GM12874 (cell line): ENCODE measurements around the gene BMP7.

Experiments used
- TF ChIP-seq, protein P1 (sequence below): IDR thresholded peaks from 2 replicates; pipeline ENCODE4 v1.5.1; 2011; ENCODE audit warnings: low read depth, mild to moderate bottlenecking, control low read depth, low read length, moderate library complexity; ENCODE audit not compliant: insufficient read depth

Gene BMP7

GRCh38 chr20:57266291-57267157 is at the start of gene BMP7:
TSS of gene BMP7 (minus strand) at chr20:57266641. CDS start at chr20:57266122, 519 bp downstream.
- TF ChIP-seq, protein P1, sequence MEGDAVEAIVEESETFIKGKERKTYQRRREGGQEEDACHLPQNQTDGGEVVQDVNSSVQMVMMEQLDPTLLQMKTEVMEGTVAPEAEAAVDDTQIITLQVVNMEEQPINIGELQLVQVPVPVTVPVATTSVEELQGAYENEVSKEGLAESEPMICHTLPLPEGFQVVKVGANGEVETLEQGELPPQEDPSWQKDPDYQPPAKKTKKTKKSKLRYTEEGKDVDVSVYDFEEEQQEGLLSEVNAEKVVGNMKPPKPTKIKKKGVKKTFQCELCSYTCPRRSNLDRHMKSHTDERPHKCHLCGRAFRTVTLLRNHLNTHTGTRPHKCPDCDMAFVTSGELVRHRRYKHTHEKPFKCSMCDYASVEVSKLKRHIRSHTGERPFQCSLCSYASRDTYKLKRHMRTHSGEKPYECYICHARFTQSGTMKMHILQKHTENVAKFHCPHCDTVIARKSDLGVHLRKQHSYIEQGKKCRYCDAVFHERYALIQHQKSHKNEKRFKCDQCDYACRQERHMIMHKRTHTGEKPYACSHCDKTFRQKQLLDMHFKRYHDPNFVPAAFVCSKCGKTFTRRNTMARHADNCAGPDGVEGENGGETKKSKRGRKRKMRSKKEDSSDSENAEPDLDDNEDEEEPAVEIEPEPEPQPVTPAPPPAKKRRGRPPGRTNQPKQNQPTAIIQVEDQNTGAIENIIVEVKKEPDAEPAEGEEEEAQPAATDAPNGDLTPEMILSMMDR, result no peak

- TF ChIP-seq, protein P1, result no peak
These were observed 49.6 kb upstream of the BMP7 start for GRCh38 chr20:57315976-57316480.

GRCh38 chr20:57315083-57315975 is 48.9 kb upstream of the BMP7 start:
- TF ChIP-seq, protein P1, result no peak

DNA sequence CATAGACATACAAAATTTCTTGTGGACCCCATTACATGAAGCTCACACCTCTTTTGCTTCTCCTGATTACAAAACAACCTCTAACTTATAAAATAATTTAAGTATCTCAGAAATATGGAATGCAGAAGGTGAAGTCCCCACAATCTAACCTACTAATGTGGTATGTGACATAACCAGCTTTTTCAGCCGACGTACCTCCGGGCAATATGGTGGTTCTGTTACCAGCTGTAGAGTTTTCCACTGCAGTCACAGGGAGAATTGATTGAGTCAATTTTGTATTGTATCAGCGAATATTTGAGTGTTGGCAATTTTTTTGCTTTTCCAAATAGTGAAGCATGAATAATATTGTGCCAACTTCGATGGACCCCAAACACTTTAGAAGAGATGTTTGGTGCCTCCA is 47.5 kb upstream of the BMP7 start:
- TF ChIP-seq, protein P1, result no peak

DNA sequence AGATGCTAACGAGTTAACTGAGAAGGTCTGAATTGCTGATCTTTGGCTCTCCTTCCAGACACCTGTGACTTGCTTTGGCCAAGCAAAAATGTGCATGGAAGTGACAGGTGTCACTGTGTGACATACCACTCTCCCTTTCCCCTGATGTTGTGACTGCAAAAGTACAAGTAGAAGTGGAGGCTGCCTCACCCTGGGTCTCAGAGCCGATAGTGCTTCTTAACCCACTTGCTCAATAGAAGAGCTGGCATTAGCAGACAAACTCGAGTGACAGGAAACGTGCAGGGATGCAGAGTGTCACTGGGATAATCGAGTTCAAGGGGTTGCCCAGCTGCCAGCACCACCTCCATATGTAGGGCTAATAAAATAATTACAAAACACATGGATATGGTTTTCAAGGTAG is 46.8 kb upstream of the BMP7 start:
- TF ChIP-seq, protein P1, result no peak

DNA sequence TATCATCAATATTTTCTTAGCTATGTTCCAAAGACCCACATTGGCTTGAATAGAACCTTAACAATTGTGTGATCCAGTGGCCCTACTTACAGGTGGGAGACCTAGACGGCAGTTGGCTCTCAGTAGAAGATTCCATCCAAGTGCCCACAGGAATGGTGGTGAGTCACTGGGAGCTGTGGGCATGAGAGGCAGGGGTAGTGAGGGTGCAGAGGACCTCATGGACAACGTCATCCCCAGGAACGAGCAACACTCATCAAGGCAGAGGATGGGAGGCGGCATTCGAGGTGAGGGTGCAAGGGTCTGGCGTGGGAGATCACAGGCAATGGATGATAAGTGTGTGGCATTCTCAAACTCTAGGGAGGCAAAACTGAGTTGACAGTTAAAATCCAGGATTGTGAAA is 45.7 kb upstream of the BMP7 start:
- TF ChIP-seq, protein P1, result no peak
